Measurements from ENCODE around the gene PDE4D. TPM values are rescaled to one million over a fixed set of nuclear protein-coding genes. Genes with fewer than 3 reads are reported as not detected.

Gene PDE4D
- total and polyA plus RNA-seq, 2 of the 4 experiments (the other 2 are of a cell fraction): 1.4 to 7.9 TPM

- H4K20me1 ChIP-seq (ENCODE audit: insufficient read depth, low read length): no peaks in the 10 kb centered on the region
- ATAC-seq (ENCODE audit: low read depth): no peak
- no peak for DNase-seq
- H3K9me1 ChIP-seq (ENCODE audit: insufficient read depth, low read length): no peaks in the 10 kb centered on the region
- no peak overlapping the region for H3K4me2 ChIP-seq (ENCODE audit: low read depth, low read length)
- ChIA-PET CTCF (no interaction called here), POLR2A (ENCODE audit: unreplicated experiment) (no interaction called here)
- no peak overlapping the region for H3K56ac ChIP-seq (ENCODE audit: extremely low read depth, insufficient read depth, low read length)
- no peak overlapping the region for H4K8ac ChIP-seq (ENCODE audit: low read depth in 2 of 2, low read length in 2 of 2)
- no TSS peak for BruUV-seq (replicated peaks)
- H4K5ac ChIP-seq (ENCODE audit: low read depth, low read length): no peak overlapping the region
- no peak overlapping the region for H3K14ac ChIP-seq (replicated peaks; ENCODE audit: low read depth, low read length)
- TF ChIP-seq MAFK (IDR thresholded peaks at IDR 0.05; ENCODE audit: low read depth, low read length) (no peak), ELK1 (IDR thresholded peaks at IDR 0.05; ENCODE audit: borderline replicate concordance, low read depth, low read length) (no peak), MAZ (IDR thresholded peaks at IDR 0.05; ENCODE audit: borderline replicate concordance, low read depth, low read length) (no peak), CTCF (conservative IDR thresholded peaks at IDR 0.05; ENCODE audit: low read depth, low read length) (no peak), MXI1 (IDR thresholded peaks at IDR 0.05; ENCODE audit: borderline replicate concordance, low read depth, low read length) (no peak), SMC3 (IDR thresholded peaks at IDR 0.05; ENCODE audit: low read depth, low read length) (no peak), POLR2A (IDR thresholded peaks at IDR 0.05; ENCODE audit: low read depth, low read length) (no peak), NFE2L2 (IDR thresholded peaks at IDR 0.05; ENCODE audit: low read depth, low read length) (no peak), CEBPB (IDR thresholded peaks at IDR 0.05; ENCODE audit: low read depth, low read length) (no peak), RFX5 (IDR thresholded peaks at IDR 0.05; ENCODE audit: low read depth, low read length) (no peak), CHD1 (IDR thresholded peaks at IDR 0.05; ENCODE audit: low read depth, low read length) (no peak), RAD21 (IDR thresholded peaks at IDR 0.05; ENCODE audit: low read length) (no peak), FOS (IDR thresholded peaks at IDR 0.05; ENCODE audit: low read depth, low read length) (no peak), RCOR1 (IDR thresholded peaks at IDR 0.05; ENCODE audit: insufficient replicate concordance, low read length) (no peak), USF2 (IDR thresholded peaks at IDR 0.05; ENCODE audit: low read depth, low read length) (no peak), BHLHE40 (IDR thresholded peaks at IDR 0.05; ENCODE audit: low read depth, low read length) (no peak)
- no peak overlapping the region for H2AK5ac ChIP-seq (ENCODE audit: low read depth, low read length)
- 90% methylated on average over 2 of the region's 4 CpGs; no CpG with 5 or more reads in 1 of the 2 experiments for WGBS, 2 experiments (ENCODE audit: extremely low coverage in 2 of 2, insufficient read length in 1 of 2)
- peaks cover 4% of the 10 kb centered on the region; the same call in 1 of the 2 replicates for H3K27me3 ChIP-seq (ENCODE audit: control insufficient read depth, insufficient read depth, low read length)
- no peak overlapping the region for H2AFZ ChIP-seq (replicated peaks; ENCODE audit: low read length, poor library complexity)
- no peaks in the 10 kb centered on the region for H3K36me3 ChIP-seq (ENCODE audit: control insufficient read depth, insufficient read depth, low read length)
- no peak overlapping the region for H2BK15ac ChIP-seq (ENCODE audit: low read depth, low read length)
- H3K18ac ChIP-seq (ENCODE audit: low read depth, low read length): no peak overlapping the region
- no peak overlapping the region for H2AK9ac ChIP-seq (replicated peaks; ENCODE audit: low read depth, low read length, poor library complexity)
- no peaks in the 10 kb centered on the region for H3K9me3 ChIP-seq (ENCODE audit: control insufficient read depth, insufficient read depth, low read length)
- intact Hi-C loops (cut with micrococcal nuclease) (no loop called here), in situ Hi-C loops (cut with MboI; ENCODE audit: low sequenced_read_pairs) (no loop called here), dilution Hi-C loops (cut with HindIII; ENCODE audit: low sequenced_read_pairs, unreplicated experiment) (no loop called here)
- H3K4me1 ChIP-seq (ENCODE audit: control insufficient read depth, insufficient read depth, low read length): no peaks in the 10 kb centered on the region
- no peak overlapping the region for H2BK20ac ChIP-seq (ENCODE audit: low read depth, low read length)
- no peak overlapping the region for H2BK120ac ChIP-seq (ENCODE audit: low read depth, low read length)
- no peak overlapping the region for H3K9ac ChIP-seq (ENCODE audit: low read depth, low read length)
- no peak overlapping the region for H3K23ac ChIP-seq (ENCODE audit: low read depth, low read length)
- no peak overlapping the region for H4K91ac ChIP-seq (ENCODE audit: insufficient read depth, low read depth, low read length)
- H3K4ac ChIP-seq (ENCODE audit: low read depth, low read length): no peak overlapping the region
- no peak overlapping the region for H2BK5ac ChIP-seq (ENCODE audit: low read depth, low read length, poor library complexity, severe bottlenecking)
- H3K4me3 ChIP-seq (ENCODE audit: insufficient read depth, low read depth, low read length): no peak overlapping the region
- H3K79me1 ChIP-seq (ENCODE audit: low read depth in 1 of 2, low read length in 2 of 2): no peaks in the 10 kb centered on the region
- no peak overlapping the region for H3K27ac ChIP-seq (ENCODE audit: insufficient read depth, low read length)
Observed at GRCh38 chr5:58932057-58932612, 961.4 kb downstream of the PDE4D start.

Measured in IMR-90 (cell line).